Measurements from ENCODE around the gene SLC29A1. TPM values are rescaled to one million over a fixed set of nuclear protein-coding genes. Genes with fewer than 3 reads are reported as not detected.
"Not testable (repeated sequence)": the region's sequence is repeated elsewhere in the genome, so short reads cannot be mapped to it uniquely, and the experiment has no call there.

Gene SLC29A1
- total RNA-seq, 1 donor from 2014 or later: 159 TPM

DNA sequence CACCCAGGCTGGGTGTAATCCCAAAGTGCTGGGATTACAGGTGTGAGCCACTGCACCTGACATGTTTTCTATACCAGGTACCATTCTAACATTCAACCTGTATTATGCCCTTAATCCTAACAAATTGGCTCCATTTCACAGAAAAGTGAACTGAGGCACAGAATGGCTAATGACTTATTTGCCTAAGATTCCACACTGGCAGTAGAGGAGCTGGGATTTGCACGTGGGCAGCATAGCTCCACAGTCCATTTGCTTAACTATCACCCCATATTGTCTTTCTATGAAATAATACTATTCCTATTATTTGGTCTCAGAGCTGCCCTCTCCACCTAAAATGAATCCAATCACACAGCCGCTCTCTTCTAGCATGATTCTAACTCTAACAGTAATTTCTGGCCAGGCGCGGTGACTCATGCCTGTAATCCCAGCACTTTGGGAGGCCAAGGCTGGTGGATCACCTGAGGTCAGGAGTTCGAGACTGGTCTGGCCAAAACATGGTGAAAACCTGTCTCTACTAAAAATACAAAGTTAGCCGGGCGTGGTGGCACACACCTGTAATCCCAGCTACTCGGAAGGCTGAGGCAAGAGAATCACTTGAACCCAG, 30.0 kb upstream of the SLC29A1 start:
- DNase-seq (ENCODE audit: low read depth): no peak

DNA sequence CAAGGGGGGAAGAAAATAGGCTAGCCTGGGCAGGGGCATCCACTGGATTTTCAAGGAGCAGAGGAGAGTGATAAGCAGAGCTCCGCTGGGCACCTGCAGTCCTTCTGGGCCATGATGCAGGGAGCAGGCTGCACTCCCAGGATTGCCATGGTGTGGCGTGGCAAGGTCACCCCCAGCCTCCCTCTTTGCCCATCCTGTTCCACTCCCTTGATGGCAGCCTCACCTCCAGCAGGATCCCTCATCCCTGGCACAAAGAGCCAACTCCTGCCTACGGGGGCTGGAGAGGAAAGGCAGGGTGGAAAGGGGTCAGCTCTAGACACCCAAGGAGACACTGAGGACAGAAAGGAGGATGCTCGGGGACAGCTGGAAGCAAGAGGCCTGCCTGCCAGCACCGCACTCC, 29.1 kb upstream of the SLC29A1 start:
- no peak for DNase-seq (ENCODE audit: low read depth)

DNA sequence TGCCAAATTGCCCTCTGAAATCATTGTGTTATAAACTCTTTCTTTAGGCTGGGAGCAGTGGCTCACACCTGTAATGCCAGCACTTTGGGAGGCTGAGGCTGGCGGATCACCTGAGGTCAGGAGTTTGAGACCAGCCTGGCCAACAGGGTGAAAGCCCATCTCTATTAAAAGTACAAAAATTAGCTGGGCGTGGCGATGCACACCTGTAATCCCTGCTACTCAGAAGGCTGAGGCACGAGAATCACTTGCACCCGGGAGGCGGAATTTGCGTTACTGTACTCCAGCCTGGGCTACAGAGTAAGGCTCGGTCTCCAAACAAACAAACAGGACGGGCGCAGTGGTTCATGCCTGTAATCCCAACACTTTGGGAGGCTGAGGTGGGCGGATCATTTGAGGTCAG, 27.0 kb upstream of the SLC29A1 start:
- DNase-seq (ENCODE audit: low read depth): not testable (repeated sequence)

DNA sequence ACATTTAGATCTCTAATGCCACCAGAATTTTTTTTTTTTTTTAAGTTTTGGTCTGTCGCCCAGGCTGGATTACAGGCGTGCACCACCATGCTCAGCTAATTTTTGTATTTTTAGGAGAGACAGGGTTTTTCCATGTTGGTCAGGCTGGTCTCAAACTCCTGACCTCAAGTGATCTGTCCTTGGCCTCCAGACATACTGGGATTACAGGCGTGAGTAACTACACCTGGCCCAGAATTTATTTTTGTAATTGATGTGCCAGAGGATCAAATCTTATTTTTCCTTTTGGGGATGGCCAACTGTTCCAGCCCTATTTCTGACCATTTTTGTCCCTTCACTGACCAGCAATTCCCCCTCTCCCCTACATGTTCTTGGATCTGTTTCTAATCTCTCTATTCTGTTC, 24.7 kb upstream of the SLC29A1 start:
- no peak for DNase-seq (ENCODE audit: low read depth)

DNA sequence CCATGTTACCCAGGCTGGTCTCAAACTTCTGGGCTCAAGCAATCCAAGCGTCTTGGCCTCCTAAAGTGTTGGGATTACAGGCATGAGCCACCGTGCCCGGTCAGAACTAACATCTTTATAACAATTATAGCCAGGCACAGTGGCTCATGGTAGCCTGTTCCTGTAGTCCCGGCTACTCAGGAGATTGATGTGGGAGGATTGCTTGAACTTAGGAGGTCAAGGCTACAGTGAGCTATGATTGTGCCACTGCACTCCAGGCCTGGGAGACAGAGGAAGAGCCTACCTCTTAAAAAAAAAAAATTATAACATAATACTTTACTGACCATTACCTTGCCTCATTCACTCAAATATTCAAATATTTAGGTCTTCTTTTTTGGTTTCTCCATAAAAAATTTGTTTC, 23.5 kb upstream of the SLC29A1 start:
- no peak for DNase-seq (ENCODE audit: low read depth)

DNA sequence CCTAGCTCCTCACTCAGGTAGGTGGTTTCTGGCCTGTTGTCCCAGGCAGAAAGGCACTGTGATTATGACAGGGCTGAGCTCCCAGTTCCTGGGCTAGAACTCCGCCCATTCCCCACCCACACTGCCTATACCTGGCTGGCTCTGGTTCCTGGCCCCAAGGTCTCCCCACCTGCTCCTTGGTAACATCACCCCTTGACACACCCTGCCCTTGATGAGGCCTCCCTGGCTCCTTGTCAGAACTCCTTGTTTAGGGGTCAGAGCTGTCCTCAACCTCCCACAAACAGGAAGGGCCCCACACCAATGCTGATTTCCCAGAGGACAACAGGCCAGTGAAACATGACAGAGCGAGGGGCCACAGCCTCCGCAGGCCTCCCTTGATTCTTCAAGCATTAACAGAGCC, 22.2 kb upstream of the SLC29A1 start:
- no peak for DNase-seq (ENCODE audit: low read depth)

DNA sequence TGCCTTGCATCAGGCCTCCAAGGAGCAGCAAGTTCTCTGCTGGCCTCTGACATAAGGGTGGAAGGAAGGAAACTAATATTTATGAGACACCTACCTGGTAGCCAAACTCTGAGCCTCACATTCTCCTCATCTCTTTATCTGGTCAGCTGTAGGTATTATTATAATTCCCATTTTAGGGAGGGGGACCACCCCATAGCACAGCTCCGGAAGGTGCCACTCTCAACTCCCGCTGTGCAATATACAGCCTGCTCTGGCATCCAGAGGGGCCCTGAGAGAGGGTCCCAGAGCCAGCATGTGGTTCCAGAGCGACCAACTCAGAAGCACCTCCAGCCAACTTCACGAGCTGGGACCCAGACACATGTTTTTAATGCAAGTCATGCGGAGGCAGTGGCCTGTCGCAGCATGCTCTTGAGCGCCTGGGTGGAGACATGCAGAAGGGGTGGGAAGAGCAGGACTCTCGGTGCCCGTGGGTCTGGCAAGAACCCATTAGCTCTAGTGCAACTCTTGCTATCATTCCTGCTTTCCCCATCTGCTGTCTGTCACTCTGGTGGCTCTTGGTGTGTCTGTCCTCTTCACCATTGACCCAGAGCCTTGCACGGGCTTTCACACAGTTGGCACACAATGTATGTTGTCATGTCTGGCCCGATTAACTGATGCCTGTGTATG, 21.6 kb upstream of the SLC29A1 start:
- peak; percentile 55 for DNase-seq (ENCODE audit: low read depth)

DNA sequence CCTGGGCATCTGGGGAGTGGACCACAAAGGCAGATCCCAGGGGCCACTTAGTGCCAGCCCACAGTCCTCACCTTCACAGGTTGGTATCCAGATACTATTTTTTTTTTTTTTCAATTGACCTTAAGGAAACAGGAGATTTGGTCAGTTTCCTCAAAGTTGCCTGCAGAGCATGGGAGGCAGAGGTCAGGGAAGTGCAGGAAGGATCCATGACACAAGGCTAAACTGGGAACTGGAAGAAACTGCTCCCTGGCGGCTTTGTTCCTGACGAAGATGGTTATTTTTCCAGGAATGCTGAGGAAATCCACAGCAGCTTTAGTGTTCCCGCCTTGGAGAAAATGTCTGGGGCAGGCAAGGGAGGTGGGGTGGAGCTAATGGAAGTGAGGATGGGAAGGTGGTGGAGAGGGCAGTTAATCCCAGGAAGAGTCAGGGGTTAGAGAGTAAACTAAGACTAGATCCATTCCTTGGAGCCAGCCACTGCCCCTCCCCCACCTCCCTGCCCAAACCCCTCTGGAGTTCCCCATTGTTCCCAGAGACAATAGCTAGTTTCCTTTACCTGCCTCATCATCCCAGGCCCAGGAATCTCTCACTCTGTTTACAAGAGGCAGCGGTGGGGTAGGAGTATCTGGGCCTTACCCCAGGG, 20.9 kb upstream of the SLC29A1 start:
- DNase-seq (ENCODE audit: low read depth): no peak

DNA sequence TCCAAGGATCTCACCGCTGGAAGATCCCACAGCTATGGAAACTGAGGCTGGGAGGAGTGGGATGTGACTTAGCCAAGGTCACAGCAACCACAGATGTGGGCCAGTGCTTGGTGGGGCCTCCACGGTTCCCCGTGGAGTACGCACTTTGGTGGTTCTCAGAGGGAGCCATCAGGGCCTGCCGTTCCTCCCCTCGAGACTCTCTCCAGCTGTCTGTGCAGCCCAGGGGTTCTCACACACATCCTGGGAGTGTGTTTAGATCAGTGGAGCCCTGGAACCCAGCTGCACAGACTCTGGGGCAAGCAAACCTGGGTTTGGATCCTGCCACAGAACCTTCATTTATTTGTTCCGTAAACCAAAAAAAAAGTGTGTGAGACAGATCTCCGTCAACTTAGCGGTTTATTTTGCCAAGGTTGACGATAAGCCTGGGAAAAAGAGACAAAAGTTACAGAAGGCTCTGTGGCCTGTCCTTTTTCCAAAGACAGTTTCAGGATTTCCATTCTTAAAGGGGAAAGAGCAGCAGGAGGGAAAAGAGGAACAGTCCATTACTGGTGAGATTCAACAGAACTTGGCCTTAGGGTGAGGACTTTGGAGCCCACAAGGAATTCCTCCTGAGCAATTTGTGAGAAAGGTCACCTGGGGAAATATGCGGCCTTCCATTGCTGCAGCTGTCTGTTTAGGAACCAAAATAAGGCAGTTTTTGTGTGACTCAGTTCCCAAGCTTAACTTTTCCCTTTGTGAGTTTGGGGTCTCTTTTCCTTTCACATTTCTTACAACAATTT, 20.2 kb upstream of the SLC29A1 start:
- no peak for DNase-seq (ENCODE audit: low read depth)

DNA sequence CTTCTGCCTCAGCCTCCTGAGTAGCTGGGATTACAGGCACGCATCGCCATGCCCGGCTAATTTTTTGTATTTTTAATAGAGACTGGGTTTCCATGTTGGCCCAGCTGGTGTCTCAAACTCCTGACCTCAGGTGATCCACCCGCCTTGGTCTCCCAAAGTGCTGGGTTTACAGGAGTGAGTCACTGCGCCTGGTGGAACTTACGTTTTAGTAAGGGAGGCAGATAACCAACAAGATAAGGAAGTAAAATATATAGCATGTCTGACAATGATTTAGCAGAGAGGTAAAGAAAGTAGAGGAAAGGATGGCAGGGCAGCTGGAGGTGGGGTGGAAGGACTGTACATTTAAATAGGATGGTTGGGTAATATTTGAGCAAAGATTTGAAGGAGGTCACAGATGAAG, 19.4 kb upstream of the SLC29A1 start:
- DNase-seq (ENCODE audit: low read depth): no peak

DNA sequence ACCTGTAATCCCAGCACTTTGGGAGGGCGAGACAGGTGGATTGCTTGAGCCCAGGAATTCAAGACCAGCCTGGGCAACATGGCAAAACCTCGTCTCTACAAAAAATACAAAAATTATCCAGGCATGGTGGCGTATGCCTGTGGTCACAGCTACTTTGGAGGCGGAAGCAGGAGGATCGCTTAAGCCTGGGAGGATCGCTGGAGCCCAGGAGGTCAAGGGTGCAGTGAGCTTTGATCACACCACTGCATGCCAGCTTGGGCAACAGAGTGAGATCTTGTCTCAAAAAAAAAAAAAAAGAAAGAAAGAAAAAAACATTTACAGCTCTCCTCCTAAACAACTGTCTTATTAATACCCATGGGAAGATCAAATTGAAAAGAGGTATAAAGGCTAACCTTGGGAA, 15.4 kb upstream of the SLC29A1 start:
- DNase-seq (ENCODE audit: low read depth): no peak

DNA sequence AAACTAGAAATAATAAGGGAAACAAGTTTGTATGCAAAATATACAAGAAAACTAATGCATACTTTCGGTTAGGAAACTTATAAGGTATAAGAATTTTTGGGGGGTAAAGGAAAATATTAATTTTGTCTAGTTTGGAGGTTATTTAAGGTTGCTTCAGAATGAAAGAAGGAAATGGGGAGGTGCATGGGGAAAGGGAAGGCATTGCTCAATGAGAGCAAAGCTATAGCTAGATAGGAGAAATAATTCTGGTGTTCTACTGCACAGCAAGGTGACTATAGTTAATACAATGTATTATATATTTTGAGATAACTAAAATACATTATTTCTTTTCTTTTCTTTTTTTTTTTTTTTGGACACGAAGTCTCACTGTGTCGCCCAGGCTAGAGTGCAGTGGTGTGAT, 12.1 kb upstream of the SLC29A1 start:
- DNase-seq (ENCODE audit: low read depth): no peak

DNA sequence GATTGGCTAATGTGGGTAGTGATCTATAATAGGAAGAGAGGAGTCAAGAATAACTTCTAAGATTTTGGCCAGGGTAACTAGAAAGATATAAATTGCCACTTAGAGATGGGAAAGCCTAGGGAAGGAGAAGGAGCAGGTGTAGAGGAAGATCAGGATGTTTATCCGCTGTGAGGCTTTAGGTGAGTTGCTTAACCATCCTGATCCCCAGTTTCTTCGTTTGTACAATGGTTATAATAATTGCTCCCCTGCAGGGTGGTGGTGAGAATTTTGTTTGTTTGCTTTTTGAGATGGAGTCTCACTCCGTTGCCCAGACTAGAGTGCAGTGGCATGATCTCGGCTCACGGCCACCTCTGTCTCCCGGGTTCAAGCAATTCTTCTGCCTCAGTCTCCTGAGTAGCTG, 9.1 kb upstream of the SLC29A1 start:
- DNase-seq (ENCODE audit: low read depth): no peak

DNA sequence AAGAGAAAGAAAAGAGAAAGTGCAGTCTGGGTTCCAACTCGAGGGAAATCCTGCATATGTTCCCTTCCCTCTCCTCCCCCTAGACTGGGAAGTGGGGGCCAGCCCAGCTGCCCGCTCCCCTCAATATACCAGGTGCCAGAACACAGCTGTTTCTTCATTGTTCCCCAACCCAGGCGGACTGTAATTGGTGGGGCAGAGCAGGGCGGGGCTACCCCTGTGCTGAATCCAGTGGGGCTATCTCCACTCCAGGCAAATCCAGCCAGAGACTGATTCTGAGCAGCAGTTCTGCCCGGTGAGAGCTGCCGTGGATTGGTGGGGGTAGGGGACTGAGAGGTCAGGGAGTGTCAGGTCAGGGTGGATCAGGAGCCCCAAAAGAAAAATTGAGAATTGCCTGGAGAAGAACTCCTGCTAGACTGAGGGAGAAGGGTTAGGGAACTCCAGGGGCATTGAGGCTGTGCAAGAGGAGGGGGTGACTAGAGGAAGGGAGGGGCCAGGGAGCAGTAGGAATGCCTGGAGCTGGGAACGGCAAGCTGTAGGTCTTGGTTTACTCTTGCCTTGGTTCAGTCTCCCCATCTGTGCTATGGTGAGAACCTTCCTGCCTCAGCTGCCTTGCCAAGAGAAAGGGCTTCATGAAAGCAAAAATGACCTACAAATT, 6.6 kb upstream of the SLC29A1 start, which contains the start of gene MYMX:
MYMX (plus strand) TSS at position 250 of the 655 bp plus-strand sequence. CDS start 546 bp downstream, outside the sequence.
- peak; percentile 95 for DNase-seq (ENCODE audit: low read depth)

DNA sequence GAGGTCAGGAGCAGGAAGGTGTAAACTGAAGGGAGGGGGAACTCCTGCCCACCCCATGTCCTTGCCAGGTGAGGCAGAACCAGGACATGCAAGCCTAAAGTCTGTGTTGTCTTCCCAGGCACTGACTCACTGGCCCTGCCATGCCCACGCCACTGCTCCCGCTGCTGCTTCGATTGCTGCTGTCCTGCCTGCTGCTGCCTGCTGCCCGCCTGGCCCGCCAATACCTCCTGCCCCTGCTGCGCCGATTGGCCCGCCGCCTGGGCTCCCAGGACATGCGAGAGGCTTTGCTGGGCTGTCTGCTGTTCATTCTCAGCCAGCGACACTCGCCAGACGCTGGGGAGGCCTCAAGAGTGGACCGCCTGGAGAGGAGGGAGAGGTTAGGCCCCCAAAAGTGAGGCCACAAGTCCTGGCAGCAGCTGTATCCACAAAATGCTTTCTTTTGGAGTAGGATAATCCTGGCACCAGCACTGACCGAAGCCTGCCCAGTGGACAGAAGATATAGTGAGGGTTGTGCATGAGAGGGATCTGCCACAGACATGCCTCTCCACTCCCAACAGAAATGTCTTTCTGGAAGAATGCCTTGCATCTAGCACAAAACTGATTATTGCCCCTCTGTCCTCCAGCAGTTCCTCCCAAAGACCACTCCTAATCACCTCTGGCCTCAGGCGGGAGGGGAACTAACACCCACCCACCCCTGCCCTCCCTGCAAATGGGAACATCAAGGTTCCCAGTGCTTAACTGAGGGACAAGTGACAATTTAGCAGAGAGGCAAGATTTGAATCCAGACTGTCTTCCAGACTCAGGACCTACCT, 5.9 kb upstream of the SLC29A1 start:
- peak; percentile 87 for DNase-seq (ENCODE audit: low read depth)

DNA sequence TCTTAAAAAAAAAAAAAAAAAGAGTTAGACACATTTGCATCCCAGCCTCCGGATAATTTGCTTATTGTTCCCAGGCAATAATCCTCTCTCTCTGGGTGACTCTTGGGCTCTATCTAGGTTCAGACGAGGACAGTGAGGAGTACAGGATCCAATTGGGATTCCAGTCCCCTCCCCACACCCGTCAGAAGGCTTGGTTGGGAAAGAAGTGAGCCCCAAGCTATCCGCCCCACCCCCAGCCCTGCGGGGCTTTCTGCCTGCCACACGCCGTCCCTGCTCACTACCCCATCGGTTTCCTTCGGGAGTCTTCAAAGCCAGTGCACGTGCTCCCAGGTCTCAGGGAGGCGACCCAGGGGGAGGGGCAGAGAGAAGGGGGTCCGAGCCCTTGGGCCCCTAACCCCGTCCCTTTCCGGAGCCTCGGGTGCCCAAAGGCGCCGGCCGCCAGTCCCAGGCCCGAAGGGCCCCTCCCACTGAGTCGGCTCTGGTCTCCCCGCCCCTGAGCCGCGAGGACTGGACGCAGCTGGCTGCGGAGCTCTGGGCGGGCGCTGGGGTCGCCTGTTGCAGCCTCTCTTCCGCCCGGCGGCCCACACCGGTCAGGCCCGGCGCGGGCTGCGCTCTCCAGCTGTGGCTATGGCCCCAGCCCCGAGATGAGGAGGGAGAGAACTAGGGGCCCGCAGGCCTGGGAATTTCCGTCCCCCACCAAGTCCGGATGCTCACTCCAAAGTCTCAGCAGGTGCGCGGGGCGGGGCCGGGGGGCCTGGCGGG, 4.2 kb upstream of the SLC29A1 start:
- DNase-seq (ENCODE audit: low read depth): peak; percentile 93

DNA sequence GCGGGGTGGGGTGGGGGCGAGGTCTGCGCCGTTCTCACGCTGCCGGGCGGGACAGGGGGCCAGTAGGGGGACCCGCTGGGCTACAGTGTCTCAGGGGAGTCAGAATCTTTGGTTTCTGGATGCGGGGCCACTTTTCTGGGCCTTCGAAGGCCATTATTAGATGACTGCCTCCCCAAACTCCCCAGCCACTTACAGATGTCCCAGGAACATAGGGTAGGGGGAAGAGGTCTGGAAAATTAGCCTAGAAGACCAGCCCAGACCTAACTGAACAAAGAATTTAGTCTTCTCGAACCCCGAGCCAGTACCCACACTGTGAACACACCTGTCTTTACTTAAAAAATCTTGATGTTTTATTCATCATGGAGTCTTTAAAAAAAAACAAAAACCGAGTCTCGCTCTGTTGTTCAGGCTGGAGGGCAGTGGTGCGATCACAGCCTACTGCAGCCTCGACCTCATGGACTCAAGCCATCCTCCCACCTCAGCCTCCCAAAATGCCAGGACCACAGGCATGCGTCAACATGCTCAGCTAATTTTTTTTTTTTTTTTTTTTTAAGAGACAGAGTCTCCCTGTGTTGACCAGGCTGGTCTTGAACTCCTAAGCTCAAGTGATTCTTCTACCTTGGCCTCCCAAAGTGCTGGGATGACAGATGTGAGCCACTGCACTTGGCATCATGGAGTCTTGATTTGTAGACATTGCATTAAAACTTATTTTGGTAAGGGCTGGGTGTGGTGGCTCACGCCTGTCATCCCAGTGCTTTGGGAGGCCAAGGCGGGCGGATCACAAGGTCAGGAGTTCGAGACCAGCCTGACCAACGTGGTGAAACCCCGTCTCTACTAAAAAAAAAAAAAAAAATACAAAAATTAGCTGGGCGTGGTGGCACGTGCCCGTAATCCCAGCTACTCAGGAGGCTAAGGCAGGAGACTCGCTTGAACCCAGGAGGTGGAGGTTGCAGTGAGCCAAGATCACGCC, 3.3 kb upstream of the SLC29A1 start:
- DNase-seq (ENCODE audit: low read depth): no peak

DNA sequence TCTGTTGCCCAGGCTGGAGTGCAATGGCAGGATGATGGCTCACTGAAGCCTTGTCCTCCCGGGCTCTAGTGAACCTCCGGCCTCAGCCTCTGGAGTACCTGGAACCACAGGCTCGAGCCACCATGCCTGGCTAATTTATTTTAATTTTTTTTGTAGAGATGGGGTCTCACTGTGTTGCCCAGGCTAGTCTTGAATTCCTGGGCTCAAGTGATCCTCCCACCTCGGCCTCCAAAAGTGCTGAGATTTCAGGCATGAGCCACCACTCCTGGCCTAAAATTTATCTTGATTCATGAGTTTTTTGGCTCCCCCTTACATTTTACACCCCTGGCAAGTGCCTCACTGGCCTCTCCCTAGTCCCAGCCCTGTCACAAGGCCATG, 2.5 kb upstream of the SLC29A1 start:
- DNase-seq (ENCODE audit: low read depth): no peak
